Left lobe of liver (tissue), 2 donors: ENCODE data around the gene SHF. TPM values are rescaled to one million over a fixed set of nuclear protein-coding genes. Genes with fewer than 3 reads are reported as not detected.

Experiments
- ATAC-seq: fragments of 200-7000 bp; cut with Tn5 transposase; one replicate; pipeline ENCODE4 v1.9.1; 2020; ENCODE audit warnings: mild to moderate bottlenecking, moderate library complexity
- DNase-seq: peaks from one replicate; pipeline ENCODE4 v3.0.0-alpha.2; 2020; ENCODE audit warnings: low spot score
- total RNA-seq: library from RNA; stranded (reverse); gene quantifications from one replicate; pipeline ENCODE4 v1.2.1, GENCODE V29; 2021
- donor health status: DM: no; HTN: no; CAD: no; lungs with moderate emphysema.
- donor health status: DM: no; HTN: yes; CAD: no.

SHF gene
- total RNA-seq, 1 donor from 2014 or later: 18.4 TPM

DNA sequence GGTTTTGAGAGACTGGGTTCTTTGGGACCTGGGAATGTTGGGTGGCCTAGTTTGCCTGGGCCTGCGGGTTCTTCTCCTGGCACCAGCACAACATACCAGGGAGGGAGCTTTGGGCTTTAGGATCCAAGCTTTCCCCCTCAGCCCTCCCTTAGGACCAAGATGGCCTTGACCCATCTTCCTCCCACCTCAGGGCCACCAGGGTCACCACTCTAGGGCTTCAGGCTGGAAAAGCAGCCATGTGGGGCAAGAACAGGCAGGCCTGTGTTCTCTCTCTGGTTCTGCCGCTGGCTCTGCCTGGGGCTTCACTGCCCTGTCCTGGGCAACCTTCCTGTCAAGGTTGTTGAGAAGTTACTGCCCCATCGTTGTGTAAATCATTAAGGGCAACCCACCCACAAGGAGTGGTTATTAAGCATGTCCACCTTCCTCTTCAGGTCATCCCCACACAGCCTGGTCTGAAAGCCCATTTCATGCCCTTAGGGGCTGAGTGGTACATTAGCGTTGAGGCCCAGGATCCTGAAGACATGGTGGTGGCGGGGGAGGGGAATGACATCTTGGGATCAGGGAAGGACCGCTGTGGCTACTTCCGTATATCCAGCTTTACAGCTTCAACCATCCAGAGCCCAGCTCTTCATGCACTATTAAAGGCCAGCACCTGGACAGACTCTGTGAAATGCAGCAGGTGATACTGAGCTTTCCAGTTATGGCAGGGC is 57.3 kb downstream of the SHF start:
- DNase-seq: no peak

DNA sequence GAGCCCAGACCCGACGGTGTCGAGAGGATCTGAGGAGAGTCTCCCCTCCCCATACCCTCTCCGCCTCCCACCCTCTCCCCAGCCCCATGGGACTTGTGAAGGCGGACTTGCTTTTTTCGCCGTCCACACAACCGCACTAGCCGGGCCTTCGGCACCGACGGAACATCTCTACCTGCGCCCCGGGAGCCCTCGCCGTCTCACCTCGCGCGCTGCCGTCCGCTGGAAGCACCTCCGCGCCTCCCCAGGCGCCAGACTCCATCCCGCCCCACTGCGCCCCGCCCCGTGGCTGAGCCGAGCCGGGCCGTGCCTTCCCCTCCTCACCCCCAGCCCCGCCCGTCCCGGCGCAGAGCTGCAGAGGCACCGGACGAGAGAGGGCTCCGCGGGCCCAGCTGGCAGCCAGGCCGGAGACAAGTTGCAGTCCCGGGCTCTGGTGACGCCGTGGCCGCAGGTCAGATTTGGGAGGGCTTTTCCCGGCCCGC is 58.1 kb downstream of the SHF start, which contains the start of the genes DUOX1 and DUOXA1:
TSS of gene DUOX1 (plus strand) at position 344 of the 479 bp plus-strand sequence. CDS start 1,973 bp downstream, outside the sequence.
TSS of gene DUOXA1 (minus strand) at position 229 of the 479 bp plus-strand sequence. CDS start 6,865 bp downstream, outside the sequence.
- ATAC-seq (peak; percentile 22), DNase-seq (no peak)

More for the DNA sequence above, 57.3 kb downstream of the SHF start:
- ATAC-seq: no peak

DNA sequence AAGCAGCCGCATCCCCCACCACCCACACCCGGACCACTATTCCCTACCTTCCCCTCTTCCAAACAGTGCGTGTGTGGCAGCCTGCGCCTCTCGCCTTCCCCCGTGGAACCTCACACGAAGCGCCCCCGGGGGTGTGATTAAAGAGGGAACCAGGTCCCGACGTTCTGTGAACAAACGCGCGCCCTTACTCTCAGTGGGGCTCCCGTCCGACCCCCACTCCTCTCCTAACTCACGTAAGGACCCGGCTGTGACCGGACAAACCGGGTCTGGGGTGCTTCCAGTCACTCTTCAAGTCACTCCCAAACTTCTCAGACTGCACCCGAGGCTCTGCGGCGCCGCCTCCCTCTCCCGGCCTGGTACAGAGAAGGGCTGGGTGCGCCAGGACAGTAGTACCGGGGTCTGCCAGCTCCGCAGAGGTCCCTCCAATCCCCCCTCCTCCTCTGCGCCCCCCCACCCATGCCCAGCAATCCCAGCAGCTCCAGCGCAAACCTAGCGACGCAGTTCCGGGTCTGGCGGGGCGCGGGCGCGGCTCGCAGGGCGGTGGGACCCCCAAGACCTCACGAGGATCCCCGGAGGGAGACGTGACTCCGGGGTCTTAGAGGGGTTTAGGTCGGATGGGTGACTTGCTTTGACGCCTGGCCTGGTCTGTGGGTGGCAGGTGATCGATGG is 58.7 kb downstream of the SHF start:
- DNase-seq (no peak), ATAC-seq (no peak)

DNA sequence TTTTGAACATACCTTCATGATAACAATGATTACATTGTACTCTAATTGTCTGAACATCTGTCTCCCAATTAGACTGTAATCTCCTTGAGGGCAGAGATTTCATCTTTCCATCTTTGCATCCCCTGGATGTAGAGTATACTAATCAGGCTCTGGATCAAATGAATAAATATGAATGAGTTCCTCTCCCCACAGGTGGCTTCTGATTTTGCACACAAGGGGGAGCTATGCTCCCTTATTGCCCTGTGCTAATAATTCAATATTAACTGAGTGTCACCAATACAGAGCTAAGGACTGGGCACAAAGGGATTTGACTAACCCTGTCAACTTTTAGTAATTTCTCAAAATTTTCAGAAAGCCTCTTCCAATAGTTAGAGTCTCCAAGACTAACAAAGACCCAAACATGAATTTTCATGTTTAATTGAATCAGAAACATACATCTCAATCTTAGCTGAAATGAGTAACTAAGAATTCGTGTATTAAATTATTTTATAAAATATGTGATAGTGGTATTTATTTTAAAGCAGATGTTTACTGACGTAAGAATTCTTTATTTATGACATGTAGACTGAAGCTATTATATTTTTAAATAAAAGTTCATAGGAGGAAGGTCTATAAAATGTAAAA is 61.1 kb downstream of the SHF start:
- ATAC-seq (peak; percentile 89), DNase-seq (no peak)

DNA sequence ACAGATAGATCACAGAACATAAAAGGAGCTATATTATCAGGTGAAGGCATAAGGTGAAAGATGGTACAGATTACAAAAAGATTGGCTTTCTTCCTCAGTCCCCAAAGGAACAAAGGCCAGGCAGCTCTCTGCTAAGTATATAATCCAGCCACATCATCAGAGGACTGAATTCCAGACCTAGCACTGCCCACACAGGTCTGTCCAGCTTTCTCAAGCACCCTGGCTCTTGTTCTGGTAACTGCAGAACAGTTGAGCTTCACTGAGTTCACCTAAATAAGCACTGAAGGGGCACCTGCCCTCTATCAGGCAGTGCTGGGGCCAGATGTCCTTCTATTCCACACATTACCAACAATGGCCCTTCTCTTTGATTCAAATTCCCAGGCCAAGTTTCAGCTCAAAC is 64.4 kb downstream of the SHF start:
- no peak for ATAC-seq
- no peak for DNase-seq

DNA sequence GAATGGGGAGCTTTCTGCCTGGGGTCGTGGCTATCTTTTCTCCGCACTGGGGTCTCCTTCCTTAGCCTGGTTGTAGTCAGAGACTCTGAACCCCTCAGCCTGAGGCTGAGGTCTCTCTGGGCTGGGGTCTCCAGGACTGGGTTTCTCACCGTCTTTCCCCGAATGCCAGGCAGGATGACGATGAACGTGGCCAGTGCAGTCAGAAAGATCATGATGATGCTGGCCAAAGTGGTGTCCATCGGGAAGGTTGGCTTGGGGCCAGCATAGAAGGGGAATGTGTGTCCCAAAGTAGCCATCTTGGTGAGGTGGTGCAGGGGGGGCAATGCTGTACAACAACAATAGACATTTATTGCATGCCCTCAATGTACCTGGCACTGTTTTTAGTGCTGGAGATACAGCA is 65.0 kb downstream of the SHF start:
- ATAC-seq: no peak

DNA sequence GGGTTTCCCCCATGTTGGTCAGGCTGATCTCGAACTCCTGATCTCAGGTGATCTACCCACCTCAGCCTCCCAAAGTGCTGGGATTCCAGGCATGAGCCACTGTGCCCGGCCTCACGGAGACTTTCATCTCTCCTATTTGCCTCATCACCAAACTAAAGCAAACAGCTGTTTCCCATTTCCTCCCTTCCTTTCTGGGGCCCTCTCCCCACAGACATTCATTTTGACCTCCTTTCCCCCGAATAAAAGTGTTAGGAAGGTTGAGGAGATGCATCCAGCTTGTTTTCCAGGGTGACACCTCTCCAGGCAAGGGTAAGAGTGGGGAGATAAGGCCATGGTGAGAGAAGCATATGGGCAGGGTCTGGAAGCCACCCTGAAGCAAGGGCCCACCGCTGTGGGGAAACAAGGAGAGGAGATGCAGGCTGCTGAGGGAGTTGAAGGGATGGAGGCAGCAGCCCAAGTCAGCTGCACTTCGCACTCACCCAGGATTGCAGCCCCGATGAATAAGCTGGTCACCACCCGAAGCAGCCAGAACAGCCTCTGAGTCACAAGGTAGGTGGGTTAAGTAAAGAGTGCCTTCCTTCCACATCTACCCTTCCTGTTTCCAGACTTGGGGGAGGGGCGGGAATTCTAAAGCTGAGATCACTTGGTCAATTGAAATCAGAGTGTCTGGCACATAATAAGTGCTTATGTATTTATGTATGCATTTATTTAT is 65.9 kb downstream of the SHF start:
- ATAC-seq: no peak
- no peak for DNase-seq

More for the DNA sequence above, 65.0 kb downstream of the SHF start:
- DNase-seq: no peak

DNA sequence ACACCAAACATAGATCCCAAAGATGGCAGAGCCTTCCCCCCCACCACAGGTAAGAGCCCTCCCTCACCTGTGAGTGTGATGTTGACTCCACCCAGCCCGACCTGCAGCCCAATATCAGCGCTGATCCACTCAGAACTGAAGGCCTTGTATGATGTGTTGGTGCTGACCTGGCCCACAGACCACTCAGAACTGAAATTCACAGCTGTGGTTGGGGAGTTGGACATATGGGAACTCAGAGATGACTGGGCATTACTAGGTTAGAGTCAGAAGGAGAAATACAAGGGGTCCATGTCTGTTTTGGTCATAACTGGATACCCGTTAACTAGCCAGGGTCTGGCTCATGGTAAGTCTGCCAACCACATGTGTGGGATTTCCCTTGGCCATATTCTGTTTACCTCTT is 66.7 kb downstream of the SHF start:
- ATAC-seq: no peak
- DNase-seq: no peak

DNA sequence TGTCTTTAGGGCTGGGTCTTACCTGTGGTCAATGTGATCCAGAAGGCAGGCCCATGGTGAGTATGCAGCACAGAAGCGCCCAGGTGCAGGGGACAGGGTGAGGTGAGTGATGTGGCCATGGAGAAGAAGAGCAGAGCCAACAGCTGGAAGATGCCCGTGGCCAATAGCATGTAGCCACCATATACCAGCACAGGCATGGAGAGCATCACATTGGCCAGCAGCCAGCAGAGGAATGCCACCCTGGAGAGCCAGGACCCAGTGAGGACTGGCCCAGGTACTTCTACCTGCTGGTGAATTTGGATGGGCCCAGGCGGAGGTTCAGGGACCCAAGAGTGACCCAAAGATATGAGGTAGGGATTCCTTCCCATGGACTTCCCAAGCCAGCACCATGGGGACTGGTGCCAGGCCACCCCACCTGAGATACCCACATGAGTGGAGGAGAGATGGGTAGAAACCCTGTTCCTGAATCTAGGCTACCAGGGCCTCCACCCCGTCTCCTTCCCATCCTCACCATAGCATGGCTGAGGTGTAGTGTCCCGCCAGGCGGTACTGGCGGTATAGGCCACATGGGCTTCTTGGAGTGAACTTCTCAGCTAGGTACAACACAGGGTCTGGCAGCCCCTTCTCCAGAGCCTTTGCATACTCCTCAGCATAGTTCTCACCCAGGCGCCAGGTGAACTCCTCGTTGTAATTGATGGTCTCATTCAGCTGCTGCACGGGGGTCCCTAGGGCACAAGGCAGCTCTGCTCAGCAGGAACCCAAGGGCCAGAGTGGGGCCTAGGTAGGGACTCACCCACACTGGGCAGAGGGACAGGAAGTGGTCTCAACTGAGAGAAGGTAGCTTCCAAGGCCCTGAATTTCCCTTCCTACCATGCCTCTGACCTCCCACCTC is 67.4 kb downstream of the SHF start:
- DNase-seq (no peak), ATAC-seq (no peak)

DNA sequence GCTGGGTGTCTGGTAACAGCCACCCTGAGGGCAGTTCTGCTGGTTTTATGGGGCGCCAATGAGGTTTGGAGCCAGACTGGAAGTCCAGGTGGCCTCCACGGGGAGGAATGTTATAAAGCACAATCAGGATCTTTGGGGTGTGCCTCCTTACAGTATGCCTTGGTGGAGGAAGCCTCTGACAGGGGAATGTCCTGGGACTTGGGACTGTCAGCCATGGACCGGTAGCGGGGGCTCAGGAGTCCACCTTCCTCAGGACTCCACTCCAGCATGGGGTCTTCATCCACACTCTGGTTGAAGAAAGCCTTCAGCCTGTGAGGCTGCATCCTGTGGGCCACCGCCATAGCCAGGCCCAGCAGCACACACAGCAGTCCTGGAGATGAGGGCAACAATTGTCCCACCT is 68.8 kb downstream of the SHF start:
- ATAC-seq (no peak), DNase-seq (no peak)

DNA sequence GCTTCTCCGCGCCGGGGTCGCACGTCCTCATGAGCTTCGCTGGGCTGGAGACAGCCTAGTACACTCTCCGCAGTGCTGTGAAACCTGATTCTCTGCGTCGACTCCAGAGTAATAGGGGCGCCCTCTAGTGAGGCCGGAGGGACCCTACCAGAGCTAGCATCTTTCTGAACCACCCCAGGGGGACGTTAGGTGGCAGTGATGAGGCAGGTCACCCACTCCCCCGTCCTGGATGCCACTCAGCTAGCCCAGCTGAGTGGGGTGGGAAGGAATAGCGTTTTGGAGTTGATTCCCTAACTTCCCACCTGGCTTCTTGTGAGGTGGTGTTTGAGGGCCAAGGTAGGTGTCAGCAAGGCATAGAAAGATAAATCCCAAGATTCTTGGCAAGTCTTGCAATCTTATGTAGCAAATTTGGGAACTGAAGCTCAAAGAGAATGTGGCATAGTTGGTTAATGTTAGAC is 69.6 kb downstream of the SHF start:
- peak; percentile 88 for DNase-seq
- ATAC-seq: peak; percentile 97

DNA sequence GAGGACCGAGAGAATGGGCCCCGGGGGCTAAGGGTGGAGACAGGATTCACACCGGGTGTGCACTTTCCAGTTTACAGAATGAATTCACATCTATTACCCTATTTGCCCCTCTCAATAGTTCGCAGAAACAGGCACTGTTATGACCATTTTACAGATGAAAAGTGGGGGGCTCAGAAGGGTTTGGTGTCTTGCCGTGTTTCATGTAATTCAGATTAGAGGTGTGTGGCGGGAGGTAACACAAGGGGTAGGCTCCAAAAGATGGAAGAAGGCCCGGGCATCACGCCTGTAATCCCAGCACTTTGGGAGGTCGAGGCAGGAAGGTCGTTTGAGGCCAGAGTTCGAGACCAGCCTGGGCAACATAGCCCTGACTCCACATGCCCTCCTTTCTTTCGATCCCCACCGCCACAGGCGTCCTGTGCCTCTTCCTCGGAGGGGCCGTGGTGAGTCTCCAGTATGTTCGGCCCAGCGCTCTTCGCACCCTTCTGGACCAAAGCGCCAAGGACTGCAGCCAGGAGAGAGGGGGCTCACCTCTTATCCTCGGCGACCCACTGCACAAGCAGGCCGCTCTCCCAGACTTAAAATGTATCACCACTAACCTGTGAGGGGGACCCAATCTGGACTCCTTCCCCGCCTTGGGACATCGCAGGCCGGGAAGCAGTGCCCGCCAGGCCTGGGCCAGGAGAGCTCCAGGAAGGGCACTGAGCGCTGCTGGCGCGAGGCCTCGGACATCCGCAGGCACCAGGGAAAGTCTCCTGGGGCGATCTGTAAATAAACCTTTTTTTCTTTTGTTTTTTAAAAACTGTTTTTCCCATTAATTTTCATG is 70.2 kb downstream of the SHF start:
- DNase-seq (no peak), ATAC-seq (peak; percentile 40)

Other genes with a start within 250 kb of the SHF start
- not detected for gene TERB2, start 231.3 kb downstream of the SHF start, total RNA-seq
- 342 TPM for gene SORD, start 164.8 kb downstream of the SHF start, total RNA-seq
- gene DUOX2, start 73.8 kb downstream of the SHF start, total RNA-seq: 0.10 TPM
- gene DUOXA2, start 73.6 kb downstream of the SHF start, total RNA-seq: not detected
- gene DUOXA1, start 58.1 kb downstream of the SHF start, total RNA-seq: not detected
- 0.45 TPM for gene DUOX1, start 58.0 kb downstream of the SHF start, total RNA-seq
- gene SLC28A2, start 64.3 kb upstream of the SHF start, total RNA-seq: 0.15 TPM
- 570 TPM for gene GATM, start 190.6 kb upstream of the SHF start, total RNA-seq